GM20000 (cell line): Measurements from ENCODE around the gene ATP6V1B1.

Source experiments
- DNase-seq: peaks from one replicate; pipeline ENCODE4 v3.0.0; 2012; ENCODE audit warnings: low spot score
- CTCF ChIP-seq: IDR thresholded peaks from 2 replicates; pipeline ENCODE4 v1.5.1; 2012; ENCODE audit warnings: mild to moderate bottlenecking, control low read depth; ENCODE audit errors: extremely low read depth, missing control alignments

ATP6V1B1 gene

GRCh38 chr2:70930371-70931329, 5.0 kb upstream of the ATP6V1B1 start:
- DNase-seq: no peak
- TF ChIP-seq CTCF: no peak

GRCh38 chr2:70931376-70932000, 4.2 kb upstream of the ATP6V1B1 start:
- no peak for DNase-seq
- TF ChIP-seq CTCF: no peak

GRCh38 chr2:70932631-70933230, 3.0 kb upstream of the ATP6V1B1 start:
- no peak for TF ChIP-seq CTCF
- no peak for DNase-seq

GRCh38 chr2:70934981-70935380, 719 bp upstream of the ATP6V1B1 start:
- no peak for TF ChIP-seq CTCF
- no peak for DNase-seq

GRCh38 chr2:70936165-70936978, 672 bp downstream of the ATP6V1B1 start:
- DNase-seq: no peak
- no peak for TF ChIP-seq CTCF

- TF ChIP-seq CTCF: no peak
- no peak for DNase-seq
Observed at GRCh38 chr2:70936979-70937811, 1.5 kb downstream of the ATP6V1B1 start.
